GM18907 (cell line): ENCODE measurements around the gene FZD4.
"Not testable (repeated sequence)": the region's sequence is repeated elsewhere in the genome, so short reads cannot be mapped to it uniquely, and the experiment has no call there.

ENCODE experiments used
- ATAC-seq: cut with Tn5 transposase; IDR thresholded peaks from one replicate; pipeline ENCODE4 v1.9.1; 2021; ENCODE audit warnings: mild to moderate bottlenecking, moderate library complexity; ENCODE audit not compliant: unreplicated experiment

The FZD4 gene

DNA sequence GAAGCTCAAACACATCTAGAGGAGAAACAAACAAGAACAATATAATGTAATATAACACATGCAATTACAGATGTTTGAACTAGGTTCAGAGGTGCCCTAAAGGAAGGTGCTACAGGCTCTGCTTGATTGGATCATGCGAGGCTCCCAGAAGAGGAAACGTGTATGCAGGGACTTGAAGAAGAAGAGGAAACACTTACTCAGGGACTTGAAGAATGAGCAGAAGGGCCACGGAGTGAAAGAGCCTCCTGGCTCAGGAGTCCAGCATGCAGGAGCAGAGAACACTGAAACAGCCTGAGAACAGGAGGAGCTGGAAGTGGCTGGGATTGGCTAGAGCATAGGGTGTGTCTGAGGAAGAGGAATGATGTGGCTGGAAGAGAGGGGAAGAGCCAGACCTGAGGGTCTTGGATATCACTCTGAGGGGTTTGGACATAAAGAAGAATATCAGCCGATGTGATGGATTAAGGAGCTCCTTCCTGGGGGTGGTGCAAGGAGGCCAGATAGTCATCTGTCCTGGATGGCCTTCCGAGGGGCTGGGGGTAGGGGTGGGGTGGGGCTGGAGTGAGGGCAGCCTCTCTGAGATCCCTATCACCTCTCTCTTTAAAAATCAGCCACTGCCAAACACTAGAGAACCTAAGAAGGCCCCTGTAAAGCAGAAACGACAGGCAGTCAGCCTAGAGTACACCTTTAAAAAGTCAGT lies 16.8 kb downstream of the FZD4 start:
- ATAC-seq, result no peak

- not testable (repeated sequence) for ATAC-seq
These were observed 17.9 kb downstream of the FZD4 start for GRCh38 chr11:86937193-86937806.

- no peak for ATAC-seq
These were observed 20.1 kb downstream of the FZD4 start for GRCh38 chr11:86934926-86935579.

DNA sequence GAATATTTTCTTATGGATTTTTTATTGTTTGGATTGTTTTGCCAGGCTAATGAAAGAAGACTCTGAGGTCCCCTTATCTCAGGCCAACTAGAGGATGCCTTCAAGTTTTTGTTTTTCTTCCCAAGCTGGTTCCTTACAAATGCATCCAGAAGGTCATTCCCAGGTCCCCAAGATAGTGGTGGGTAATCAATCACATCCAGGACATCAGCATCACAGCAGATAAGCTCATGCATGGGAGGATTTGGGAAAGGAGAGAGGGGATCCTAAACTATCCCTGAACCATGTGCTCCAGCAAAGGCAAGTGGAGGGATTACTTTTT lies 20.7 kb downstream of the FZD4 start:
- ATAC-seq, result no peak

- ATAC-seq, result no peak
These were observed 21.2 kb downstream of the FZD4 start for GRCh38 chr11:86933891-86934581.

DNA sequence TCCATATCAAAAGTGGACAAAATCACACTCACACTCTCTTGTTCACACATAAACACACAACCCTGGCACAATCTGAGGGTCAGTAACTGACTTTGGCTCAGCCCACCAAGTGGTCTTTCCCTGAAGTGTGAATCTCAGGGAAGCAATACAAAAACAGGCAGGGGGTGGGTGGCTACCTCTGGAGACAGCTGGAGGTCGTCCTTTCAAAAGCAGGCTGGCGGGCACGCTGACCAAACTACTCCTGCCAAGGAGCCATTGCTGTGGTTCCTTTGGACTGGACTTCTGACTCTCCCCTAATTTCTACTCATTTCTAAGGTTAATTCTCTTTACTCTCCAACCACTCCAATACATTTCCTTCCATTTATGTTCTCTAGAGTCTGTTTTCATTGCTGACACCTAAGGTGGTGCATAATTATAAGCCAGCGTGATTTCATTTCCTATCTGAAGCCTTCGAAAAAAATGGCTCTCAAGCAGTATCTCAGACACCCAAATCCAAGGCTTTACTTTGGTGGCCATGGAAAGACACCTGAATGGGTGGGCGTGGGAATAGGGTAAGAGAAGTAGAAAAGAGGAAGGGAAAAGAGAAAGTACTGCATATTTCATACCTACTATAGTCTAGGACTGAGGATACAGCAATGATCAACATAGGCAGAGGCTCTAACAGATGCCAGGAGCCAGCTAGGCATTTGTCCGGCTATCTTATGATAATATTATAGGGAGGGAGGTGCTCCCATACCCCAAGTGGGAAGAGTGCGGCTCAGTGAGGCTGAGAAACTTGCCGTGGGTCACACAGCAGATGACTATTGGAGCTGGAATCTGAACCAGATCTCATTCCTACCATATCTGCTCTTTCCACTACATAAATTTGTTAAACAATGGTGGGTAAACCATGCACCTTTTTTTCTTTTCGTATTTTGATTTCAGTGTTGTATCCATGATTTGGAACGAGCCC lies 22.0 kb downstream of the FZD4 start:
- ATAC-seq, result no peak

GRCh38 chr11:86932259-86932585 lies 23.0 kb downstream of the FZD4 start:
- no peak for ATAC-seq

GRCh38 chr11:86931548-86932258 lies 23.5 kb downstream of the FZD4 start:
- ATAC-seq, result no peak

GRCh38 chr11:86930957-86931547 lies 24.1 kb downstream of the FZD4 start:
- ATAC-seq, result no peak

DNA sequence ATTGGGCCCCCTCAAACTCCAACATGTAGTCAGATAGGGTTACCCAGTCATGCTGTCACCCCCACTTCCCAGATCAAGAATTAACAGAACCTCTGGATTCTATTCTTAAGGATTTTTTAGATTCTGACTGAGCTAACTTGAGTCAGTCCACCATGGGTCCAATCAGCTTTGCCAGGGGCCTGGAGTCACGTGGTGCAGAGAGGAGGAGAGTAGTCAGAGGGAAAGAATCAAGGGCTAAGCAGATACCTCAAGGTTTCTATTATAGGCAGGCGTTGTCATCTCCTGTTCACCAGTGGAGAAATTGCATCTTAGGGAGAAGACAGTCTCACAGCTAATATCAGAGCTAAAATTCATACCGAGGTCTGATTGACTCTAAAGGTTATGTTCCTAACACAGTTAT lies 28.2 kb downstream of the FZD4 start:
- ATAC-seq, result no peak

DNA sequence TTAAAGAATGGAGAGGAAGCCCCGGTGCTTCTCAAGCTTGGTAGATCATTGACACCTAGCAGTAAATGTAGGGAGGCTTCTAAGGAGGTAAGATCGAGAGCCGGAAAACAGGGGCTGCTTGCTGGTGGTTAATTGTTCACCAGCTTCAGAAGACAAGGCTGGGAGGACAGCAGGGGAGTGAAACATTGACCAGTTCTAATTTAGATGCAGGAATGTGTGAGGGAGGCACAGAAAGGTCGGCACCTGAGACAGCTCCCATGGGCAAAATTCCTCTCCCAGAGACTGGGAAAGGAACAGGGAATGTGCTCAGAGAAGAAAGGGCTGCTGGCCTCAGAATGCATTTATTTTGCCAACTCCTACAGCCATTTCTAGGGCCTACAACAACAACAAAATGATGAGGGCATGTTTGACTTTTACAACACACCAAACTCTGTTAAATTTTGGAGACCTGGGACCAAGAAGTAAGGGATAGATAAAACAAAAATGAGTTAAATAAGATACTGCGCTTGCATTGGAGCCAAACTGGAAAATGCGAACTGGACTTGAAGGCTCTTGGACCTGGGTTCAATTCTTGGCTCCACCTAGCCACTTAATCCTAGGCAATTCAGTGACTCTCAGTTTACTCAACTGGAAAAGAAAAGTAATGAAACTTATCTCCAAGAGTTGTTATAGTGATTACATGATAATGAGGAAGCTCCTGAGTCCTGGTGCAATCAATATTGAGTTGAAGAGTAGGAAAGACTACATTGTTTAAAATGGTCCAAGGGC lies 31.0 kb downstream of the FZD4 start:
- no peak for ATAC-seq

DNA sequence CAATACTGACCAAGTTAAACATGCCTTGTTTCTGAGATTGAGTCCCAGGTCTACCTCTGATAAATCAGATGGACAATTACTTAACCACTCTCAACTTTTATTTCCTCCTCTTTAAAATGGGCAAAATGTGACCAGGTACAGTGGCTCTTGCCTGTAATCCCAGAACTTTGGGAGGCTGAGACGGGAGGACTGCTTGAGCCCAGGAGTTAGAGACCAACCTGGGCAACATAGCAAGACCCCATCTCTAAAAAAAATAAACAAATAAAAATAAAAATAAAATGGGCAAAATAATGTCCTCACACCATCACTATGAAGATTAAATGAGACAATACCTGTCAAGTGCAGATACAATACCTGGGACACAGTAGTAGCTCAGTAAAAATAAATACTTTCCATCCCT lies 33.0 kb downstream of the FZD4 start:
- no peak for ATAC-seq

- no peak for ATAC-seq
These were observed 35.5 kb downstream of the FZD4 start for GRCh38 chr11:86919557-86920210.

GRCh38 chr11:86918973-86919372 lies 36.2 kb downstream of the FZD4 start:
- no peak for ATAC-seq

- ATAC-seq, result no peak
These were observed 36.7 kb downstream of the FZD4 start for GRCh38 chr11:86918496-86918895.

DNA sequence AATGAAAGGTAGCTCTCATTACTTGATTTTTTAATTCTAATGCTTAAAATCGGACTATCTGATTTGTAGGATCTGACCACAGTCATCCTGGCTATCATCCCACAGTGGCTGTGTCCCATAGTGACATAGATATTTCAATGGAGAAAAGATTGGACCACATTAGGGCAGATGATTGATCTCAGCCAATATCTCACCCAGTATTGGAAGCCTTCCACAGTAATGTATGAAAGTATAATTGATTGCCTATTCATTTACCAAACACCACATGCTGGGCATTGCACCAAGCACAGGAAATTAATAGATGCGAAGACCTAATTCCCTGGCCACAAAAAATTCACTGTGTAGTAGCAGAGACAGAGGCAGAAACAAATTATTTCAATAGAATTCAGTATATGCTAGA lies 37.6 kb downstream of the FZD4 start:
- ATAC-seq, result no peak

DNA sequence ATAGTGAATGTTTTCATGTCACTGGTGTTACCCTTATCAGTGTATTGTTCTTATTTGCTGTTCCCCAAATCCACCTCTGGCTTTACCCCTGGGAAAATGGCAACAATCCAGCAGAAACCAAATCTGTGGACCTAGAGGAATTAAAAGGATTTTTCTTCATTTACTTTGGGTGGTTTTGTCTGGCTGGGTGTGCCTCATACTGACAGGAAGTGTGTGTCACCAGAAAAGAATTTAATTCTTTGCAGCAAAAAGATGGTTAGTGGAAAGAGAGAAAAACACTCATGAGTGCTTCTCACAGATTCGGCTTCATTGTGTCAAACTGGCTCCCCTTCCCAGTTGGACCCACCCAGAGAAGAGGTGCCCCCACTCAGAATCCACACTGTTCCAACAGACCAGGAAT lies 38.9 kb downstream of the FZD4 start:
- ATAC-seq, result no peak

DNA sequence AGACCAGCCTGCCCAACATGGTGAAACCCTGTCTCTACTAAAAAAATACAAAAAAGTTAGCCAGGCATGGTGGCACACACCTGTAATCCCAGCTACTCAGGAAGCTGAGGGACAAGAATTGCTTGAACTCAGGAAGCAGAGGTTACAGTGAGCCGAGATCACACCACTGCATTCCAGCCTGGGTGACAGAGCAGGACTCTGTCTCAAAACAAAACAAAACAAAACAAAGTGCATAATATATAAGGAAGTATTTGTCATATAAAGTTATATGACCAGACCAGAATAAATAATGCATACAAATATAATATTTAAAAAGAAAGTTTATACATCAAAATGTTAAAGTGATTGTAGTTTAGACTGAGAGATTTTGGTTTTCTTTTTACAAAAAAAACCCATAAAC lies 39.3 kb downstream of the FZD4 start:
- ATAC-seq, result not testable (repeated sequence)
